NB4 (cell line): ENCODE results near the gene CNNM4.
A peak's percentile ranks its signal among the peaks of the same experiment; 100 is the strongest.

Source experiments
- DNase-seq: peaks from one replicate; pipeline ENCODE4 v3.0.0; 2010; ENCODE audit warnings: low read depth
- H3K4me3 ChIP-seq: one replicate; pipeline ENCODE4 v1.5.1; 2011; ENCODE audit warnings: mild to moderate bottlenecking, low read depth, low read length, moderate library complexity
- CTCF ChIP-seq: IDR thresholded peaks from one replicate; pipeline ENCODE4 v1.5.1; 2012; ENCODE audit warnings: low read depth, low read length
- MAX ChIP-seq: IDR thresholded peaks from 2 replicates; pipeline ENCODE4 v1.6.1; 2011; ENCODE audit warnings: low read depth, low read length
- MYC ChIP-seq: IDR thresholded peaks from 2 replicates; pipeline ENCODE4 v1.6.1; 2011; ENCODE audit warnings: low read depth, low read length
- POLR2A ChIP-seq: IDR thresholded peaks from 2 replicates; pipeline ENCODE4 v1.6.1; 2011; ENCODE audit warnings: mild to moderate bottlenecking; ENCODE audit not compliant: insufficient read length; ENCODE audit errors: extremely low read depth

The CNNM4 gene

GRCh38 chr2:96837575-96837974, 76.9 kb downstream of the CNNM4 start:
- H3K4me3 ChIP-seq, result no peak overlapping the region
- DNase-seq, result no peak
- TF ChIP-seq MAX (no peak), CTCF (no peak), MYC (no peak), POLR2A (no peak)

- no peak overlapping the region for H3K4me3 ChIP-seq
- TF ChIP-seq CTCF (no peak), MYC (no peak), POLR2A (no peak), MAX (no peak)
- DNase-seq, result no peak
Observed at GRCh38 chr2:96838345-96839292, 77.9 kb downstream of the CNNM4 start.

GRCh38 chr2:96839293-96839874, 78.7 kb downstream of the CNNM4 start:
- H3K4me3 ChIP-seq, result no peak overlapping the region
- TF ChIP-seq MYC (no peak), POLR2A (no peak), MAX (no peak), CTCF (no peak)
- peak; percentile 84 for DNase-seq

- DNase-seq, result no peak
- no peak overlapping the region for H3K4me3 ChIP-seq
- TF ChIP-seq MAX, result no peak
- TF ChIP-seq POLR2A, result no peak
- TF ChIP-seq MYC, result no peak
- no peak for TF ChIP-seq CTCF
Observed at GRCh38 chr2:96839875-96840850, 79.5 kb downstream of the CNNM4 start.

- DNase-seq, result no peak
- no peak overlapping the region for H3K4me3 ChIP-seq
- TF ChIP-seq POLR2A, result no peak
- no peak for TF ChIP-seq MYC
- no peak for TF ChIP-seq MAX
- TF ChIP-seq CTCF, result no peak
Observed at GRCh38 chr2:96841701-96842495, 81.2 kb downstream of the CNNM4 start.
